K562 (cell line): ENCODE measurements around the gene CNR1. TPM values are rescaled to one million over a fixed set of nuclear protein-coding genes. Genes with fewer than 3 reads are reported as not detected.

ENCODE experiments used
- HEY1 ChIP-seq: fragments of 250-450 bp; sonication (Bioruptor Pico); IDR thresholded peaks from 2 replicates; pipeline ENCODE4 v1.5.0; 2020; ENCODE audit warnings: mild to moderate bottlenecking, moderate library complexity, borderline replicate concordance
- HNRNPK ChIP-seq: fragments of 200-400 bp; formaldehyde crosslinking; IDR thresholded peaks from one replicate; pipeline ENCODE4 v1.6.1; 2018; ENCODE audit warnings: mild to moderate bottlenecking, low read depth, low read length; ENCODE audit not compliant: poor library complexity, severe bottlenecking
- PHB2 ChIP-seq: fragments of 450-650 bp; IDR thresholded peaks from 2 replicates; pipeline ENCODE4 v1.6.1; 2017; ENCODE audit warnings: low read depth
- RCOR1 ChIP-seq, 2 experiments: IDR thresholded peaks; 2 replicates each; pipeline ENCODE4 v1.6.1; 2012; ENCODE audit warnings: low read depth in 2 of 2, low read length in 2 of 2, borderline replicate concordance in 1 of 2, improper control_type of control experiment in 1 of 2
- SREBF2 ChIP-seq: sonication (generic); formaldehyde crosslinking; IDR thresholded peaks from 2 replicates; pipeline ENCODE4 v1.4.0; 2020; ENCODE audit warnings: mild to moderate bottlenecking, missing genetic modification reagents
- XRCC4 ChIP-seq: IDR thresholded peaks from one replicate; pipeline ENCODE4 v1.6.1; 2011; ENCODE audit not compliant: insufficient read depth, insufficient read length; ENCODE audit errors: extremely low read depth
- polyA plus RNA-seq, 8 experiments: library from polyadenylated mRNA; depleted of rRNA in 4 of 8; stranded (reverse) in 5 of 8; unstranded in 3 of 8; fragments of >200 nt; fragmentation: Nextera tagmentation in 2 of 8; fragmentation: Illumina TruSeq in 1 of 8; extraction: Ambion mirVana in 2 of 8; extraction: Trizol in 1 of 8; gene quantifications; 2 replicates each; pipeline versions ENCODE4 v1.2.1 to v1.2.3, GENCODE V29; 2011 to 2014; ENCODE audit warnings: inconsistent platforms in 1 of 8, missing spikeins in 1 of 8
- total RNA-seq, 7 experiments: library from RNA; depleted of rRNA in 6 of 7; stranded (reverse); fragments of >200 nt in 6 of 7; fragmentation: Illumina TruSeq in 2 of 7; extraction: Trizol in 2 of 7; gene quantifications; 2 replicates each; pipeline versions ENCODE4 v1.2.1 to v1.2.3, GENCODE V29; 2011 to 2021; ENCODE audit warnings: low replicate concordance in 1 of 7
- TF ChIP-seq, protein P1 (sequence below): sonication (generic); formaldehyde crosslinking; IDR thresholded peaks from 2 replicates; pipeline ENCODE4 v1.8.0; 2022; ENCODE audit warnings: mild to moderate bottlenecking, missing genetic modification reagents
- TF ChIP-seq, protein P2 (sequence below): IDR thresholded peaks from 3 replicates; pipeline ENCODE4 v1.6.1; 2011; ENCODE audit warnings: borderline replicate concordance, mild to moderate bottlenecking; ENCODE audit not compliant: insufficient read length, insufficient read depth

CNR1 gene
- total and polyA plus RNA-seq, 9 of the 15 experiments (the other 6 are each of a cell fraction or from before 2014, with no cell fraction given), result 0.50 to 1.9 (median 1.2) TPM; not detected in 1

DNA sequence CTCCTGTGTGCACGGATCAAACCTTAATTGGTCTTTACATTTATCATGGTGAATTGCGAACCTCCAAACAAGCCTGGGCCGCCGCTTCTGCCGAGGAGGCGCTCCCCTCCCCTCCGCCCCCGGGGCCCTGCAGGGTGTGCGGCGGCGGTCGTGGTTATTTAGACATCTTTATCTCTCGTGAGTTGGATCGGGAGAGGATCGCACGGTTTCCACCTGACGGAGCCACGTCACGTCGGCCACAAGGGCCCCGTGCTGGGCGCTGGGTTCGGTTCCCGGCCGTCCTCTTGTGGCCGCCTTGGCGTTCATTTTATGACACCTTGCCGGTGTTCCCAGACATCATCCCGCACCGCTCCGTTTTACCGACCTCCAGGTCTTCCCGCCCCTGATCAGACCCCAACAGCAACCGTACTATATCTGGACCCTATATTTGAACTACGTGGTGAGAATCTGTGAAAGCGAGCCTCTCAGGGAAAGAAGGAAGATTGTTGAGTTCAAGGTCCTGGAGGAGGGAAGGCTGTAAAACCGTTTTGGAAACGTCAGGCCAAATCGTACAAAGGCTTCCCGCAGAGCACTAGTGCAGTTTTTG lies 1.3 kb upstream of the CNR1 start (continued):
- TF ChIP-seq RCOR1 (IDR thresholded peaks at IDR 0.05; ENCODE audit: borderline replicate concordance in 1 of 2, low read depth in 2 of 2, low read length in 2 of 2) (no peak), PHB2 (no peak), HNRNPK (no peak), XRCC4 (no peak), HEY1 (no peak), SREBF2 (CRISPR knock-in tag) (no peak)
- TF ChIP-seq, protein P1, sequence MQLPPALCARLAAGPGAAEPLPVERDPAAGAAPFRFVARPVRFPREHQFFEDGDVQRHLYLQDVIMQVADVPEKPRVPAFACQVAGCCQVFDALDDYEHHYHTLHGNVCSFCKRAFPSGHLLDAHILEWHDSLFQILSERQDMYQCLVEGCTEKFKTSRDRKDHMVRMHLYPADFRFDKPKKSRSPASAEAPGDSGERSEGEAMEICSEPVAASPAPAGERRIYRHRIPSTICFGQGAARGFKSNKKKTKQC (CRISPR knock-in tag), result no peak
- TF ChIP-seq, protein P2, sequence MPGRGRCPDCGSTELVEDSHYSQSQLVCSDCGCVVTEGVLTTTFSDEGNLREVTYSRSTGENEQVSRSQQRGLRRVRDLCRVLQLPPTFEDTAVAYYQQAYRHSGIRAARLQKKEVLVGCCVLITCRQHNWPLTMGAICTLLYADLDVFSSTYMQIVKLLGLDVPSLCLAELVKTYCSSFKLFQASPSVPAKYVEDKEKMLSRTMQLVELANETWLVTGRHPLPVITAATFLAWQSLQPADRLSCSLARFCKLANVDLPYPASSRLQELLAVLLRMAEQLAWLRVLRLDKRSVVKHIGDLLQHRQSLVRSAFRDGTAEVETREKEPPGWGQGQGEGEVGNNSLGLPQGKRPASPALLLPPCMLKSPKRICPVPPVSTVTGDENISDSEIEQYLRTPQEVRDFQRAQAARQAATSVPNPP, result no peak
